GM18951 (cell line): ENCODE results near the gene TBC1D14.
"Not testable (repeated sequence)": the region's sequence is repeated elsewhere in the genome, so short reads cannot be mapped to it uniquely, and the experiment has no call there.

ENCODE experiments used
- POLR2A ChIP-seq: IDR thresholded peaks from 4 replicates; pipeline ENCODE4 v1.6.1; 2011; ENCODE audit warnings: mild to moderate bottlenecking; ENCODE audit not compliant: insufficient read length, insufficient read depth; ENCODE audit errors: extremely low read depth
- in situ Hi-C: fragments of 300-500 bp; cut with MboI; formaldehyde crosslinking; loops from one replicate; pipeline ENCODE4 v1.12.0; 2022; ENCODE audit warnings: low sequenced_read_pairs, mixed read lengths, inconsistent platforms; ENCODE audit not compliant: unreplicated experiment

Gene TBC1D14

DNA sequence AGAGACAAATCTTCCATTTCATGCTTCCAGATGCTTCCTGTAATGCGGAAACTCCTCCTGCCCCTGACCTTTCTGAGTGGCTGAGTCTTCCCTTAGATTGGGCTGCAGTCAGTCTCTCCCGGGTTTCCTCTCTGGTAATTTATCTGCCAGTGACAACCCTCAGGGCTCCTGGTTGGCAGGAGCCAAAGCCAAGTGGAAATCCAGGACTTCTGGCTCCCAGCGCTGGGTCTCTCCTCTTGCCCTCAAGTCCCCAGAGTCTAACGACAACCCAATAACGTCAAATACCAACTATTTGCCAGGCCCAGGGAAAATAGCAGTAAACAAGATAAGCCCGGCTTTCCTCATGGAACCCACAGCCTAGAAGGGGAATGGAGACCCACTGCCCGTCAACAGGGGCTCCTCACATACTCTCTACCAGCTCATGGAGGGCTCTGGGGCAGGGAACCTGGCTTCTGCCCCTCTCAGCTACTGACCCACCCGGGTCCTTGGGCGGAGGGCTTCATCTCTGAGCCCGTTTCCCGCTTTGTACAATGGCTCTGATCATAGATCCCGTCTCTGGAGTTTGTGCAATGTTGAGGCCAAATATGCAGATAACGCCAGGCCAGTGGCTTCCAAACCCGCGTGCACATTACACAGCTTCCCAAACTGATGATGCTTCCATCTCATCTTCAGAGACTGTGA lies 1.1 kb upstream of the TBC1D14 start:
- no peak for TF ChIP-seq POLR2A
- in situ Hi-C loops: no loop called here

DNA sequence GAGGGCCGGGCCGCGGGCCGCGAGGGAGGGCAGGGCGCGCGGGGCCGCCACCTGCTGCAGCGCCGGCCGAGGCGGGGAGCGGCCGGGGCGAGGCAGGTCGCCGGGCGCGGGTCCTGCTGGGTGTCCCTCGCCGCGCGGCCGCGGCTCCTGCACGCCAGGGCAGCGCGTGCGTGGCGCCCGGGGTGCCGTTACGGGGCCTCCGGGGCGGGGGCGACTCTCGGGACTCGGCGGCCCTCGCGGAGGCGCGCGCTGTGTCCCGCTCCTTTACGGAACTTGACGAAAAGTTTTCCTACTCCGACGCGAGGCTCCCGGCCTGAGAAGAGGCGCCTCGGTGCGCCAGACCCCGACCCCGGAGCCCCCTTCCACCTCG lies 329 bp downstream of the TBC1D14 start:
- no peak for TF ChIP-seq POLR2A
- in situ Hi-C loops: no loop called here

DNA sequence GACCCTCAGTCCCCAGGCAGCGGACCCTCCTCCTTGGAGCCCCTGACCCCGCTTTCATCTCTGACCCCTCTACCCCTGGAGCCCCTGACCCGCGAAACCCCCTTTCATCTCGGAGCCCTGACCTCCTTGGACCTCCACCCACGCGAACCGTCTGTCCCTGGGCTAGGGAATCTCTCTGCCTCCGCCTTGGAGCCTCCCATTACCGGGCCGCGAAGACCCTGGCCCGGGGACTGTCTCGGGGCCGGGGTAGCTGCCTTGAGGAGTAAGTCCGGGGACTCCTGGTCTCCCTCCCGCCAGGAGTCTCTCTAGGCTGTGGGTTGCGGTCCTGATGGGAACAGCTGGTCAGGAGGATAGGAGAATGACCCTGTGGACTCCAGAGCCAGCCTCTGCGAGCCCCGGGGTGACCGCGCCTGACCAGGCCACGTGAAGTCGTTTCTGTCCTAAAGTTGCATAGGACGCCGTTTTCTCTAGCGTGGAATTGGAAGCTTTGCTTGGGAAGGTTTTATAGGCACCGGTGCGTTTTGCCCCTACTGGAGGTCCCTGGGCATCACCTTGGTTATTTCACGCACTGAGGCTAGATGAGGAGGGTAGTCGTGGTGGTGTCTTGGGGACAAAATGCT lies 824 bp downstream of the TBC1D14 start:
- in situ Hi-C loops: no loop called here

DNA sequence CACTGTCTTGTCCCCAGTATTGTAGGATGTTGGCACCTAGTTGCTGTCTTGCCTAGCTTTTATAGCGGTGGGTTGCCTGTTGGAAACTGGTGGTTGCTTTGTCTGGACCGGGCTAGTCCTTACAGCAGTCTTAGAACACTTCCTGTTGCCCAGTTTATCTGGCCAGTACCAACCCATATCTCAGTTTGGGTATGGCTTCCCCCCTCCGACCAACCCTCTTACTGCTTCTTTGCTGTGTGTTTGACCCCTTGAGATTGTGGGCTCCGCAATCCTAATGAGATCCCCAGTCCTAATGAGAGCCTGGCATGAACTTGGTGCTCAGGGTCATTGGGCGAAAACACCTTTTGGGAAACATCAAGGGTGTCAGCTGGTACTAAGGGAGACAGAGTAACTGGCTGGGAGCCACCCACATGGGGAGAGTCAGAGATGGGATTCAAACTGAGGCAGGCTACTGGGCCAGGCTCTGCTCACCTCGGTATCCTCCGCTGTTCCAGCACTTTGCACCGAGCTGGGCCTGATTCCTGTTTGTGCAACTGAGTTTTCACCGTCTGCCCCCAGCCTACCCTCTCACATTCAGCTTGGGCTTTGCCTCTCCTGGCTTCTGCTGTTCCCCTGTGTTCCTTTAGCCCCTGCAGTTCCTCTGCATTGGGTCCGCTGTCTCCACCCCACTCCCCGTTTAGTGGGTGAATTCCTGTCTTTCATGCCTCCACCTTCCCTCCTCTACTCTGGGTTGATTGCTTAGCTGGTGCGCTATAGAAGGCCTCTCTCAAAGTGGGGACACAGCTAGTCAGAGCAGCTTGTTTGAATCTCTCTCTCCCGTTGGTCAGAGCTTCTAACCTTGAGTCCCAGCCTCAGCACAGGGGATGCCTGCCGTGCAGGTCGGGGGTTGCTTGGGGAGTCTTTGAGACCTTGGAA lies 1.6 kb downstream of the TBC1D14 start:
- in situ Hi-C loops: no loop called here
- TF ChIP-seq POLR2A: no peak

More for the DNA sequence above, 824 bp downstream of the TBC1D14 start:
- no peak for TF ChIP-seq POLR2A

DNA sequence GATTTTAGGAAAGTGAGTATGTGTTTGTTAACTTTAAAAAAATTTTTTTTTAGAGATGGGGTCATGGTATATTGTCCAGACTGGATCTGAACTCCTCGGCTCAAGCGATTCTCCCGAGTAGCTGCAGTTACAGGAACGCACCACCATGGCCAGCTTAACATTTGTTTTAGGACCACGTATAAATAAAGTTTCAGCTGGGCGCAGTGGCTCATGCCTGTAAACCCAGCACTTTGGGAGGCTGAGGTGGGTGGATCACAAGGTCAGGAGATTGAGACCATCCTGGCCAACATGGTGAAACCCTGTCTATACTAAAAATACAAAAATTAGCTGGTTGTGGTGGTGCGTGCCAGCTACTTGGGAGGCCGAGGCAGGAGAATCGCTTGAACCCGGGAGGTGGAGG lies 2.3 kb downstream of the TBC1D14 start:
- in situ Hi-C loops: not testable (repeated sequence)

DNA sequence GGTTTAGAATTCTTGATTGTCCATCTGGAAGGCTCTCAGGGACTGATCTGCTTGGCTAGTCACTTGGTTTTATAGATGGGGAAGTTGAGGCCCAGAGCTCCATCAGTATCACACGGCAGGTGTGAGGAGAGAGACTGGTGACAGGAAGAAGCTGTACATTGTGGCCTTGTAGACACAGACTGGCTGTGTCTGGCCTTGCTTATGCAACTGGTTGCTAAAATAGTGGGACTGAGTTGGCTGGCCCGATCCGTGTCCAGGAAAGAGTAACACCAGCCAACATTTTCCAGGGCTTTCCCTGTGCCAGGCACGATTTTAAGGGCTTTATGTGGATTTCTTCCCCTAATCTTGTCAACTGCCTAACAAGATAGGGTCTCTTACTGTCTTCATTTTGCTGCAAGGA lies 2.8 kb downstream of the TBC1D14 start:
- TF ChIP-seq POLR2A: no peak
- in situ Hi-C loops: no loop called here

DNA sequence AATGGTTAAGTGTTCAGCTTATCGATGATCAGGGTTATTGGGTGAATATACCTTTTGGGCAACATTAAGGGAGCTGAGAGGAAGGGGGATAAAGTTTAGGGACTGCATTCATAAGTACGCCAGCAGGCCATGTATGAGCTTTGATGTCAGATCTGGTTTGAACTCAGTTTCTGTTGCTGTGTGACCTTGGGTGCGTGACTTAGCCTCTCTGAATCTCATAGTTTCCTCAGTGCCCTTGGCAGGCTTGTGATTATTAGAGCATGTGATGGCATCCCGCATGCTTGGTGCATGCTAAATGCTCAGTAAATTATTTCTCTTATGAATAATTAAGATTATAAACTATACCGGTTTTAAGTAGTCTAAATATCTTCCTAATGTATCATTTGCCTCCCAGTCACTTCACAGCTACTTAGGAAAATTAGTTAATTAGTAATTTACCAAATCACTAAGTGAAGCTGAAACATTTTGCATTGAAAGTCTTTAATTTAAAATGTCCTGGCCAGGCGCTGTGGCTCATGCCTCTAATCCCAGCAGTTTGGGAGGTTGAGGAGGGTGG lies 3.8 kb downstream of the TBC1D14 start:
- in situ Hi-C loops: no loop called here
- no peak for TF ChIP-seq POLR2A

DNA sequence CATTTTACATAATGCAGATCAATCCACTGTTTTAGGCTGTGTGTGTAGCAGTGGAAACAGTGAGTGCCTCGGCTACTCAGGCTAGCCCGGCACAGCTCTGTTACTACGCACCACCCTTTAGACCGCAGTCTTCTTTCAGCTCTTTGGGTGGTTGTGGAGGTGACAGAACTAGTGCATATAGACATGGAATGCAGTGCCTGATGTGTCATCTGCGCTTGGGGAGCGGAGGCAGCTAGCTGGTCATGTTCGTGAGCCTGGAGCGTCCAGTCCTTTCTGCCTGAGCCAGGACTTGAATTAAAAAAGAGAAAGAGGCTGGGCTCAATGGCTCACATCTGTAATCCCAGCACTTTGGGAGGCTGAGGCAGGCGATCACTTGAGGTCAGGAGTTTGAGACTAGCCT lies 4.8 kb downstream of the TBC1D14 start:
- in situ Hi-C loops: no loop called here
- no peak for TF ChIP-seq POLR2A

DNA sequence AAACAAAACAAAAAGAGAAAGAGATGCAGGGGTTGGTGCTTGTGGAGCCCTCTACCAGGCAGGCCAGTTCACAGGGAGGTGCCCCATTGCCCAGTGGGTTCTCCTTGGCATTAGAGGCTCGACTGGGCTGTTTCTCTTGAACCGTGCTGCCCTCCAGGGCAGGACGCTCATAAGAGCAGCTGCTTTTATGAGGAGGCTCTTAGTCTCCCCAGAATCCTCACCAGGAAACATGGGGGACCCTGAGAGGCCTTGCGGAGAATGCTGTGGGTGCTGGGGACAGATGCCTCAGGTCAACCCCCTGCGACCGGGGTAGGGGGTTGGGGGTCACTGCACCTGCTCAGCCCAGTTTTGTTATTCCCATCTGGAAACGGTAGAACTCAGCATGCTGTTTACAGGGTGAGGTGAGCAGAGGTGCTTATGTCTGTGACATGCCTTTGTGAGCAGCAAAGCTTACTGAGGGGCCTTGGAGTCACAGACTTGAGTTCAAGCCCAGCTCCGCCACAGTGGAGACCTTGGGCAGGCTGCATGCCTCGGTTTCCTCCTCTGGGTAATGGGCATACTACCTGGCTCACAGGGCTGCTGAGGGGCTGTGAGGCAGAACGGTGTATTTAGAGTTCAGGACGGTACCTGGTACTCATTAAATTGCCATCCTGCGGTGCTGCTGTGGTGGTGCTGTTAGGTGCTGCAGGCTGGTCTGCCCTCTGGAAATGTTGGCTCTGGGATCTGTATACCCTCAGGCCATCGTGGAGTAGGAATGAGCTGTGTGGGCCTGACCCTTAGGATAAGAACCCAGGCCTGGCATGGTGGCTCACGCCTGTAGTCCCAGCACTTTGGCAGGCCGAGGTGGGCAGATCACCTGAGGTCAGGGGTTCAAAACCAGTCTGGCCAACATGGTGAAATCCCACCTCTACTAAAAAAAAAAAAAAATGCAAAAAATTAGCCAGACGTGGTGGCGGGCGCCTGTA lies 5.7 kb downstream of the TBC1D14 start:
- in situ Hi-C loops: no loop called here
- TF ChIP-seq POLR2A: no peak

DNA sequence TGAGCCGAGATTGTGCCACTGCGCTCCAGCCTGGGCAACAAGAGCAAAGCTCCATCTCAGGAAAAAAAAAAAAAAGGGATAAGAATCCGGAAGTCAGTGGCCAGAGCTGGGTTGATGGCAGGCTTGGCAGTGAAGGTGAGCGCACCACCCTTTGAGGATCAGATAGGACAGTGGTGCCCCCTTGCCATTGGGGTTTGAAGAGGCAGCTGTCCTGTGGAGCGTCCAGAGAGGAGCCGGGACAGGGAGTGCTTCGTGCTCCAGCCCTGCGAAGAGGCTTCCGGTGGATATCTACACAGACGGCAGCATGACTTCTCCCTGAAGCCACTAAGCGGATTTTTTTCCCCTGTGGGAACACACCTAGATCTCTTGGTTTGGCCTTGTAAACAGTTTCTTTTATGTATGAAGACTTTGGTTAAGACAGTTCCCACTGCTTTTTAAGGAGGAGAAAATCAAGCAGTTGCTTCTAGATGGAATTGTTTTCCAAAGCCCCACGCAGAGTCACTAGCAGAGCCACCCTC lies 6.5 kb downstream of the TBC1D14 start:
- in situ Hi-C loops: no loop called here

DNA sequence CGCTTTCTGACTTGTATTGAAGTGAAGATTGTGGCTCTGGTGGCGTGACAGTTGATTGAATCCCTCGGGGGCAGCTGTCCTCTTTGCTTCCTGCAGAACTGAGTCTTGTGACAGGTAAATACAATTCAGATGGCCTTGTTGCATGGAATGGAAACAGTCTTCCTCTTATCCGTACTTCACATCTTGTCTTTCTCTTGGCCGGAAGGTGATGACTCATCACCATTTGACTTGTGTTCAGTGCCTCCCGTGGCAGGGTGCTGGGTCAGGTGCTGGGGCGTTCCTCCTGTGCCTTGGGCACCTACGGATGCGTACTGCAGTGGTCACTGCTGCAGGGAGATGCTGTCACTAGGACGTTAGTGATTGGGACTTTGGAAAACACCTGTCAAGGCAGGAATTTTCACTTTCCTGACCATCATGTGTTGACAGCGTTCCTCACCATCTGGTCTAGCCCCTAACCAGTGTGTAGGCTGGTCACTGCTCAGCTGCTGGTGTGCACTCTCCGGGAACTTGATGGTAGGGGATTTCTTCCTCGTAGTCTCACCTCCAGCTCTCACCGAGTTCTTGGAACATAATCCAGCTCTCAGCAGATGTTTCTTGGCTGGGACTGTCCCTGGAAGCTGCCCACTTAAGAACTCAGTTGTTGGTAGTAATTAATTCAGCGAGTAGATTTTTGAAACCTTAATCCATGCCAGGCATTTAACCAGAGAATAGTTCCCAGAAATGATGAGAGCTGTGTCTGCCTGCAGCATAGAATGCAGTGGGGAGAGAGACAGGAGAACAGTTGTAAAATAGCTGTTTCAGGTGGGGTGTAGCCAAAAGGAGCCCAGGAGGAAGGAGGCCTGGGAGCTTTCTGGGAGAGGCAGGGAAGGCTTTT lies 7.2 kb downstream of the TBC1D14 start:
- in situ Hi-C loops: no loop called here
- TF ChIP-seq POLR2A: no peak

More for the DNA sequence above, 6.5 kb downstream of the TBC1D14 start:
- no peak for TF ChIP-seq POLR2A

DNA sequence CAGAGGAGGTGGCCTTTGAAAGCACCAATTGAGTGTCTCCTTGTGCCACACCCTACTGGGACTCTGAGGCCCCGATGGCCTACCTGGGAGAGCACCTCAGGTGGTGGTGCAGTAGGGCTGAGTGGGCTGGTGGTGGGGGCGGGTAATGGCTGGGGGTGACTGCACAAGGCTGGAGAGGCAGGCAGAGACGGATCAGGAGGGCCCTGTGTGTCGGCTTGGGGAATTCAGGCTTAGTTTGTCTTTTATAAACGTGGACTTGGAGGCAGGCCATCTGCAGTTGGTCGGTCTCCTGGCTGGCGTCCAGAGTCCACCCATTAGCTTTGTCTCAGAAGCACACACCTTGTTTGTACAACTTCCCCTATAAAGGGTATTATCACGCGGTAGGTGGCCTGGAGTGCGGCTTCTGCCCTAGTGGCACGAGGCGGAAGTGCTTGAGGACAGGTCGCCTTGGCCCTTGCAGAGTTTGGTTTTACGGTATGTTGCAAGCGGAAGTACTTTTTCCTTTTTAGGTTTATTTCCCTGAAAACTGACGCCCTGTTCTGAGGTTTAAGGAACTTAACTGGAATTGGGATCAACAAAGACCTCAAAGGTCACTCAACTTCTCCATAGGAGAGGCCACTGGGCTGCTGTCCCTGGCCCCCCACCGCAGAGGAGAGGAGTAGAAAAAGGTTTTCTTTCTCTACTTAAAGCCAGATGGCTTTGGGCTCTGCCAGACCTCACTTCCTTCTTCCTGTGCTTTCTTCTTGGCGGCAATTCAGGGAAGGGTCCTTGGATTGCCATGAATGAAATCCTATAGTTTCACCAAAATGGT lies 8.0 kb downstream of the TBC1D14 start:
- TF ChIP-seq POLR2A: no peak
- in situ Hi-C loops: no loop called here
